Activated CD4-positive, alpha-beta T cell treated with anti-CD3 and anti-CD28 coated beads, Interleukin-2, amount 10 ng/mL, durations not matched to agents 7 days and 5 days (primary cell): ENCODE measurements around the gene NUB1. TPM values are rescaled to one million over a fixed set of nuclear protein-coding genes. Genes with fewer than 3 reads are reported as not detected.

ENCODE experiments used
- CTCF ChIA-PET: fragments of 350-600 bp; sonication (Branson Sonifier 250); formaldehyde crosslinking; loops from one replicate; lab custom pipeline; 2021; ENCODE audit warnings: antibody characterized with exemption; lab: Charles Lee
- POLR2A ChIA-PET: fragments of 350-600 bp; sonication (Branson Sonifier 250); formaldehyde crosslinking; loops from one replicate; lab custom pipeline; 2021; ENCODE audit warnings: antibody characterized with exemption; lab: Charles Lee
- DNase-seq: peaks from one replicate; pipeline ENCODE4 v3.0.0-alpha.2; 2020
- H3K27ac Mint-ChIP-seq: one replicate; pipeline ENCODE4 v1.8.0; 2021; ENCODE audit warnings: mild to moderate bottlenecking, moderate library complexity, mixed read lengths
- H3K27me3 Mint-ChIP-seq: one replicate; pipeline ENCODE4 v1.8.0; 2021; ENCODE audit warnings: mixed read lengths
- H3K36me3 Mint-ChIP-seq: one replicate; pipeline ENCODE4 v1.8.0; 2021; ENCODE audit warnings: low read depth, mixed read lengths
- H3K4me1 Mint-ChIP-seq: one replicate; pipeline ENCODE4 v1.8.0; 2021; ENCODE audit warnings: mixed read lengths
- H3K4me3 Mint-ChIP-seq: one replicate; pipeline ENCODE4 v1.8.0; 2021; ENCODE audit warnings: mild to moderate bottlenecking, moderate library complexity, mixed read lengths
- H3K9me3 Mint-ChIP-seq: one replicate; pipeline ENCODE4 v1.8.0; 2021; ENCODE audit warnings: mixed read lengths
- total RNA-seq, 2 experiments: library from RNA; stranded (reverse); gene quantifications; one replicate each; pipeline ENCODE4 v1.2.3, GENCODE V29; 2021

The NUB1 gene
- total RNA-seq, 2 experiments from 2014 or later: 69.7 to 85.5 TPM

GRCh38 chr7:151374726-151375125, 33.1 kb downstream of the NUB1 start:
- H3K4me1 Mint-ChIP-seq: no peaks in the 10 kb centered on the region
- ChIA-PET CTCF (interaction anchor here (0.8 to 1.0 kb wide), 2 partner anchors 60 to 262 kb away, joined by 3 read pairs; no protein-coding TSS in a partner anchor), POLR2A (no interaction called here)
- no peak overlapping the region for H3K4me3 Mint-ChIP-seq
- no peak overlapping the region for H3K27ac Mint-ChIP-seq
- H3K36me3 Mint-ChIP-seq: peaks cover 41% of the 10 kb centered on the region
- no peaks in the 10 kb centered on the region for H3K27me3 Mint-ChIP-seq
- DNase-seq: no peak
- H3K9me3 Mint-ChIP-seq: no peaks in the 10 kb centered on the region

GRCh38 chr7:151375530-151376217, 34.1 kb downstream of the NUB1 start:
- Mint-ChIP-seq H3K4me3 (no peak overlapping the region), H3K27me3 (peaks cover 1% of the 10 kb centered on the region), H3K4me1 (peaks cover under 1% of the 10 kb centered on the region), H3K36me3 (peaks cover 39% of the 10 kb centered on the region), H3K27ac (no peak overlapping the region), H3K9me3 (no peaks in the 10 kb centered on the region)
- ChIA-PET POLR2A (no interaction called here), CTCF (no interaction called here)
- no peak for DNase-seq

- Mint-ChIP-seq H3K4me1 (peaks cover 4% of the 10 kb centered on the region), H3K27ac (no peak overlapping the region), H3K9me3 (no peaks in the 10 kb centered on the region), H3K36me3 (peaks cover 35% of the 10 kb centered on the region), H3K4me3 (no peak overlapping the region), H3K27me3 (peaks cover 5% of the 10 kb centered on the region)
- ChIA-PET POLR2A (no interaction called here), CTCF (no interaction called here)
- DNase-seq: no peak
Observed at GRCh38 chr7:151376218-151376902, 34.7 kb downstream of the NUB1 start.

GRCh38 chr7:151377406-151377805, 35.8 kb downstream of the NUB1 start:
- no peak for DNase-seq
- no peak overlapping the region for H3K4me3 Mint-ChIP-seq
- H3K9me3 Mint-ChIP-seq: no peaks in the 10 kb centered on the region
- ChIA-PET POLR2A (no interaction called here), CTCF (interaction anchor here (1.1 kb wide), 2 partner anchors 18 to 28 kb away, joined by 3 read pairs; no protein-coding TSS in a partner anchor)
- no peak overlapping the region for H3K27ac Mint-ChIP-seq
- peaks cover 10% of the 10 kb centered on the region for H3K27me3 Mint-ChIP-seq
- H3K4me1 Mint-ChIP-seq: peaks cover 8% of the 10 kb centered on the region
- peaks cover 32% of the 10 kb centered on the region for H3K36me3 Mint-ChIP-seq

GRCh38 chr7:151378011-151378410, 36.4 kb downstream of the NUB1 start:
- no peak for DNase-seq
- H3K4me1 Mint-ChIP-seq: peaks cover 10% of the 10 kb centered on the region
- ChIA-PET POLR2A (no interaction called here), CTCF (interaction anchor here (1.1 to 1.5 kb wide), 4 partner anchors 12 to 28 kb away, joined by 3 read pairs; no protein-coding TSS in a partner anchor)
- no peak overlapping the region for H3K27ac Mint-ChIP-seq
- no peaks in the 10 kb centered on the region for H3K9me3 Mint-ChIP-seq
- peaks cover 14% of the 10 kb centered on the region for H3K27me3 Mint-ChIP-seq
- no peak overlapping the region for H3K4me3 Mint-ChIP-seq
- peaks cover 29% of the 10 kb centered on the region for H3K36me3 Mint-ChIP-seq

- CTCF ChIA-PET: interaction anchor here (1.1 to 2.4 kb wide), 5 partner anchors 7 to 29 kb away, joined by 3 to 8 read pairs (median 3); no protein-coding TSS in a partner anchor
- no peak overlapping the region for H3K4me3 Mint-ChIP-seq
- no peak overlapping the region for H3K27ac Mint-ChIP-seq
- H3K36me3 Mint-ChIP-seq: peaks cover 29% of the 10 kb centered on the region
- DNase-seq: no peak
- peaks cover 17% of the 10 kb centered on the region for H3K27me3 Mint-ChIP-seq
- POLR2A ChIA-PET: no interaction called here
- H3K4me1 Mint-ChIP-seq: peaks cover 10% of the 10 kb centered on the region
- no peaks in the 10 kb centered on the region for H3K9me3 Mint-ChIP-seq
Observed at GRCh38 chr7:151378496-151379192, 37.0 kb downstream of the NUB1 start.

- Mint-ChIP-seq H3K27me3 (peaks cover 22% of the 10 kb centered on the region), H3K36me3 (peaks cover 29% of the 10 kb centered on the region), H3K27ac (no peak overlapping the region), H3K9me3 (no peaks in the 10 kb centered on the region), H3K4me3 (no peak overlapping the region), H3K4me1 (peaks cover 10% of the 10 kb centered on the region)
- DNase-seq: no peak
- POLR2A ChIA-PET: no interaction called here
- CTCF ChIA-PET: interaction anchor here (1.3 to 2.4 kb wide), 3 partner anchors 8 to 23 kb away, joined by 3 to 8 read pairs (median 3); no protein-coding TSS in a partner anchor
Observed at GRCh38 chr7:151379193-151379520, 37.5 kb downstream of the NUB1 start.

- peaks cover 27% of the 10 kb centered on the region for H3K27me3 Mint-ChIP-seq
- H3K9me3 Mint-ChIP-seq: no peaks in the 10 kb centered on the region
- ChIA-PET CTCF (interaction anchor here (2.4 kb wide), 1 partner anchor 8 kb away, joined by 8 read pairs; no protein-coding TSS in a partner anchor), POLR2A (no interaction called here)
- no peak overlapping the region for H3K27ac Mint-ChIP-seq
- H3K4me1 Mint-ChIP-seq: peaks cover 10% of the 10 kb centered on the region
- H3K4me3 Mint-ChIP-seq: no peak overlapping the region
- no peak for DNase-seq
- H3K36me3 Mint-ChIP-seq: peaks cover 29% of the 10 kb centered on the region
Observed at GRCh38 chr7:151379534-151380198, 38.1 kb downstream of the NUB1 start.

GRCh38 chr7:151380199-151381097, 38.8 kb downstream of the NUB1 start:
- ChIA-PET POLR2A (no interaction called here), CTCF (interaction anchor here (0.6 to 2.4 kb wide), 2 partner anchors 9 to 65 kb away, joined by 3 to 8 read pairs; no protein-coding TSS in a partner anchor)
- Mint-ChIP-seq H3K9me3 (no peaks in the 10 kb centered on the region), H3K4me3 (no peak overlapping the region), H3K36me3 (peaks cover 29% of the 10 kb centered on the region), H3K27ac (no peak overlapping the region), H3K27me3 (peaks cover 31% of the 10 kb centered on the region), H3K4me1 (peaks cover 10% of the 10 kb centered on the region)
- DNase-seq: no peak

- Mint-ChIP-seq H3K36me3 (peaks cover 25% of the 10 kb centered on the region), H3K27me3 (peaks cover 31% of the 10 kb centered on the region), H3K4me1 (peaks cover 10% of the 10 kb centered on the region), H3K4me3 (no peak overlapping the region), H3K9me3 (no peaks in the 10 kb centered on the region), H3K27ac (no peak overlapping the region)
- CTCF ChIA-PET: interaction anchor here (0.6 to 2.4 kb wide), 2 partner anchors 10 to 65 kb away, joined by 3 to 8 read pairs; no protein-coding TSS in a partner anchor
- DNase-seq: no peak
- POLR2A ChIA-PET: no interaction called here
Observed at GRCh38 chr7:151381098-151381347, 39.4 kb downstream of the NUB1 start.

- peaks cover 31% of the 10 kb centered on the region for H3K27me3 Mint-ChIP-seq
- H3K9me3 Mint-ChIP-seq: no peaks in the 10 kb centered on the region
- no peak overlapping the region for H3K27ac Mint-ChIP-seq
- DNase-seq: no peak
- ChIA-PET CTCF (interaction anchor here (0.6 to 2.4 kb wide), 2 partner anchors 10 to 64 kb away, joined by 3 to 8 read pairs; no protein-coding TSS in a partner anchor), POLR2A (no interaction called here)
- H3K36me3 Mint-ChIP-seq: peaks cover 20% of the 10 kb centered on the region
- peaks cover 10% of the 10 kb centered on the region for H3K4me1 Mint-ChIP-seq
- H3K4me3 Mint-ChIP-seq: no peak overlapping the region
Observed at GRCh38 chr7:151381348-151382078, 39.9 kb downstream of the NUB1 start.
